Panc1 (cell line): ENCODE data around the gene DNASE1L2.

ENCODE experiments used
- CTCF ChIP-seq: fragments of 450-650 bp; IDR thresholded peaks from 2 replicates; pipeline ENCODE4 v1.5.1; 2017; ENCODE audit warnings: mild to moderate bottlenecking
- POLR2AphosphoS5 ChIP-seq: IDR thresholded peaks from 2 replicates; pipeline ENCODE4 v1.6.1; 2012; ENCODE audit warnings: mild to moderate bottlenecking, low read depth, low read length, moderate library complexity
- REST ChIP-seq, 2 experiments: IDR thresholded peaks; 2 replicates each; pipeline ENCODE4 v1.6.1; 2011 to 2012; ENCODE audit warnings: low read depth in 2 of 2, control low read depth in 1 of 2, low read length in 1 of 2, mild to moderate bottlenecking in 1 of 2, moderate library complexity in 1 of 2; ENCODE audit not compliant: insufficient read depth in 1 of 2
- SIN3A ChIP-seq: IDR thresholded peaks from 2 replicates; pipeline ENCODE4 v1.6.1; 2012; ENCODE audit warnings: low read depth, mild to moderate bottlenecking, low read length, moderate library complexity, borderline replicate concordance; ENCODE audit not compliant: insufficient read depth

GRCh38 chr16:2232094-2232990, 3.9 kb upstream of the DNASE1L2 start:
- TF ChIP-seq CTCF (no peak), POLR2AphosphoS5 (no peak), REST (IDR thresholded peaks at IDR 0.05; ENCODE audit: insufficient read depth in 1 of 2, low read depth in 2 of 2, low read length in 1 of 2) (no peak), SIN3A (no peak)
